ENCODE measurements around the gene GRHPR.

The GRHPR gene

GRCh38 chr9:37405764-37406380 is 16.6 kb upstream of the GRHPR start:
- no peaks in the 10 kb centered on the region for H3K36me3 ChIP-seq (ENCODE audit: control insufficient read depth in 2 of 2, insufficient read depth in 1 of 2, low read length in 2 of 2)
- H3K27ac ChIP-seq (ENCODE audit: extremely low read depth, low read depth, low read length): no peak overlapping the region
- no peaks in the 10 kb centered on the region for H3K4me1 ChIP-seq (ENCODE audit: control insufficient read depth, insufficient read depth, low read length)
- TF ChIP-seq ZNF580 (tag by site-specific recombination; IDR thresholded peaks at IDR 0.05) (no peak), ZBTB44 (tag by site-specific recombination; IDR thresholded peaks at IDR 0.05) (no peak), ELK4 (IDR thresholded peaks at IDR 0.05; ENCODE audit: borderline replicate concordance, low read depth, low read length) (no peak)
- CTCF ChIA-PET: interaction anchor here (0.7 to 2.5 kb wide), 8 partner anchors 9 to 426 kb away, joined by 3 to 14 read pairs (median 4); no protein-coding TSS in a partner anchor
- no peak overlapping the region for H3K4me3 ChIP-seq (ENCODE audit: low read depth, low read length)
- no peaks in the 10 kb centered on the region for H3K9me3 ChIP-seq (ENCODE audit: control insufficient read depth, insufficient read depth, low read depth, low read length)
- POLR2A ChIA-PET: interaction anchor here (0.7 kb wide), 1 partner anchor 533 kb away, joined by 5 read pairs; no protein-coding TSS in a partner anchor

GRCh38 chr9:37406603-37407401 is 15.7 kb upstream of the GRHPR start:
- H3K27ac ChIP-seq (ENCODE audit: extremely low read depth, low read depth, low read length): no peak overlapping the region

More at GRCh38 chr9:37406603-37407401, 15.7 kb upstream of the GRHPR start:
- ChIA-PET CTCF (interaction anchor here (0.7 to 2.5 kb wide), 15 partner anchors 9 to 427 kb away, joined by 3 to 14 read pairs (median 3); no protein-coding TSS in a partner anchor), POLR2A (interaction anchor here (0.7 kb wide), 1 partner anchor 534 kb away, joined by 5 read pairs; no protein-coding TSS in a partner anchor)
- no peak overlapping the region for H3K4me3 ChIP-seq (ENCODE audit: low read depth, low read length)
- no peaks in the 10 kb centered on the region for H3K9me3 ChIP-seq (ENCODE audit: control insufficient read depth, insufficient read depth, low read depth, low read length)
- TF ChIP-seq TSHZ1 (tag by site-specific recombination; IDR thresholded peaks at IDR 0.05; ENCODE audit: borderline replicate concordance) (no peak), ZNF544 (tag by site-specific recombination; IDR thresholded peaks at IDR 0.05) (no peak), PATZ1 (tag by site-specific recombination; IDR thresholded peaks at IDR 0.05) (no peak), ZNF37A (tag by site-specific recombination; IDR thresholded peaks at IDR 0.05) (no peak), ZFP3 (tag by site-specific recombination; IDR thresholded peaks at IDR 0.05; ENCODE audit: low read depth) (no peak), ZNF792 (tag by site-specific recombination; IDR thresholded peaks at IDR 0.05) (no peak), OSR2 (tag by site-specific recombination; IDR thresholded peaks at IDR 0.05) (no peak), ZNF433 (tag by site-specific recombination; IDR thresholded peaks at IDR 0.05; ENCODE audit: low read depth) (no peak), ZNF555 (tag by site-specific recombination; conservative IDR thresholded peaks at IDR 0.05) (no peak), ZNF623 (tag by site-specific recombination; IDR thresholded peaks at IDR 0.05) (no peak), ZNF157 (tag by site-specific recombination; IDR thresholded peaks at IDR 0.05) (no peak), ZNF473 (tag by site-specific recombination; IDR thresholded peaks at IDR 0.05) (no peak)
- H3K4me1 ChIP-seq (ENCODE audit: control insufficient read depth, insufficient read depth, low read length): no peaks in the 10 kb centered on the region
- H3K36me3 ChIP-seq (ENCODE audit: control insufficient read depth in 2 of 2, insufficient read depth in 1 of 2, low read length in 2 of 2): no peaks in the 10 kb centered on the region
